H1 (cell line): ENCODE measurements around the gene CTNNA3. TPM values are rescaled to one million over a fixed set of nuclear protein-coding genes. Genes with fewer than 3 reads are reported as not detected.

ENCODE experiments used
- KDM4A ChIP-seq: IDR thresholded peaks from one replicate; pipeline ENCODE4 v1.7.1; 2012; ENCODE audit warnings: low read depth, mild to moderate bottlenecking, moderate library complexity, low read length, inconsistent platforms; ENCODE audit not compliant: severe bottlenecking
- RFX5 ChIP-seq: IDR thresholded peaks from 2 replicates; pipeline ENCODE4 v1.6.1; 2011; ENCODE audit warnings: low read depth, low read length, improper control_type of control experiment, borderline replicate concordance
- SIN3A ChIP-seq, 2 experiments: IDR thresholded peaks in 1 of 2; conservative IDR thresholded peaks in 1 of 2; 2 replicates each; pipeline ENCODE4 v1.6.1; 2011 to 2012; ENCODE audit warnings: low read length in 2 of 2, improper control_type of control experiment in 1 of 2, low read depth in 1 of 2, mild to moderate bottlenecking in 1 of 2
- SP4 ChIP-seq: IDR thresholded peaks from 2 replicates; pipeline ENCODE4 v1.6.1; 2012; ENCODE audit warnings: low read length, inconsistent platforms
- polyA plus RNA-seq, 7 experiments: library from polyadenylated mRNA; depleted of rRNA in 3 of 7; stranded (reverse) in 5 of 7; unstranded in 2 of 7; fragments of >200 nt in 5 of 7; fragments of 200-250 nt in 2 of 7; gene quantifications; 1 replicate in 5 of 7; 2 replicates in 1 of 7; 4 replicates in 1 of 7; pipeline versions ENCODE4 v1.2.1 to v1.2.3, GENCODE V29; 2011 to 2013; ENCODE audit warnings: missing spikeins in 2 of 7, mixed read lengths in 2 of 7
- total RNA-seq: library from RNA; stranded (reverse); fragmentation: NEBNext Ultra II Directional; extraction: Animal tissue kit (Norgen Biotek cat#: 25700); gene quantifications from 2 replicates; pipeline ENCODE4 v1.2.1, GENCODE V29; 2021

The CTNNA3 gene
- total and polyA plus RNA-seq, 2 of the 8 experiments (the other 6 are each of a cell fraction or from before 2014, with no cell fraction given) = 1.3 to 1.5 TPM

DNA sequence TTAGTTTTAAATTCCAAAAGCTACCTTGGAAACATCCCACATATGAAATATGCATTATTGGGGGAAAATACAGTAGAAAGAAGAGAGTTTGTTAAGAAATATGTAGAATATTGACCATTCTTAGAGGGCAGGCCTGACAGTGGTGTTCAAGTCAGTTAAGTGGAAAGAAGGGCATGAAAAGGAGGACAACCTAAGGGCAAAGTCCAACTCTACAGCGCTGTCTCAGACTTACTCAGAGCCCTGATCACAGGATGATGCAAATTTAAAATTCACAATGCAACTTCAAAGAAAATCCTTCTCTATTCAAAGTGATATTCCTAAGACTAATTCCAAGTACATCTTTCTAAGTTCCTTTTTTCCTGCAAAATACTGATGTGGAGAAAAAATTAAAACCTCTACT, 909.3 kb downstream of the CTNNA3 start (continued):
- no peak for TF ChIP-seq SIN3A (conservative IDR thresholded peaks at IDR 0.05 in 1 of 2, IDR thresholded peaks at IDR 0.05 in 1 of 2; ENCODE audit: low read depth in 1 of 2, low read length in 2 of 2)
- no peak for TF ChIP-seq KDM4A
- TF ChIP-seq RFX5 = no peak
- no peak for TF ChIP-seq SP4
- TF ChIP-seq, all 59 proteins: peak for 0
